K562 (cell line): ENCODE results near the gene CNGA3. TPM values are rescaled to one million over a fixed set of nuclear protein-coding genes. Genes with fewer than 3 reads are reported as not detected.

Experiments used
- ATF7 ChIP-seq: fragments of 450-650 bp; IDR thresholded peaks from 2 replicates; pipeline ENCODE4 v1.7.1; 2014; ENCODE audit warnings: mild to moderate bottlenecking, moderate library complexity
- BRCA1 ChIP-seq, 2 experiments: fragments of 450-650 bp in 1 of 2; sonication (generic) in 1 of 2; formaldehyde crosslinking in 1 of 2; IDR thresholded peaks; 2 replicates each; pipeline versions ENCODE4 v1.5.0 to v1.6.1; 2017 to 2020; ENCODE audit warnings: mild to moderate bottlenecking in 1 of 2, missing genetic modification reagents in 1 of 2
- C11orf30 ChIP-seq: fragments of 450-650 bp; IDR thresholded peaks from 2 replicates; pipeline ENCODE4 v1.6.1; 2016; ENCODE audit warnings: low read depth, mild to moderate bottlenecking
- E2F8 ChIP-seq: fragments of 450-650 bp; IDR thresholded peaks from 2 replicates; pipeline ENCODE4 v1.7.1; 2018; ENCODE audit warnings: mild to moderate bottlenecking, low read depth; ENCODE audit not compliant: partially characterized antibody
- SRSF9 ChIP-seq: fragments of 200-400 bp; formaldehyde crosslinking; IDR thresholded peaks from 2 replicates; pipeline ENCODE4 v1.6.1; 2017; ENCODE audit warnings: low read depth, low read length, borderline replicate concordance
- polyA plus RNA-seq, 8 experiments: library from polyadenylated mRNA; depleted of rRNA in 4 of 8; stranded (reverse) in 5 of 8; unstranded in 3 of 8; fragments of >200 nt; fragmentation: Nextera tagmentation in 2 of 8; fragmentation: Illumina TruSeq in 1 of 8; extraction: Ambion mirVana in 2 of 8; extraction: Trizol in 1 of 8; gene quantifications; 2 replicates each; pipeline versions ENCODE4 v1.2.1 to v1.2.3, GENCODE V29; 2011 to 2014; ENCODE audit warnings: inconsistent platforms in 1 of 8, missing spikeins in 1 of 8
- total RNA-seq, 7 experiments: library from RNA; depleted of rRNA in 6 of 7; stranded (reverse); fragments of >200 nt in 6 of 7; fragmentation: Illumina TruSeq in 2 of 7; extraction: Trizol in 2 of 7; gene quantifications; 2 replicates each; pipeline versions ENCODE4 v1.2.1 to v1.2.3, GENCODE V29; 2011 to 2021; ENCODE audit warnings: low replicate concordance in 1 of 7
- TF ChIP-seq, protein P1 (sequence below): fragments of 250-450 bp; sonication (Bioruptor Pico); IDR thresholded peaks from 2 replicates; pipeline ENCODE4 v1.5.0; 2021; ENCODE audit warnings: mild to moderate bottlenecking, moderate library complexity
- TF ChIP-seq, protein P2 (sequence below): fragments of 450-650 bp; IDR thresholded peaks from 2 replicates; pipeline ENCODE4 v1.6.1; 2016; ENCODE audit warnings: missing biosample characterization, missing genetic modification characterization

Gene CNGA3
- total and polyA plus RNA-seq, 9 of the 15 experiments (the other 6 are each of a cell fraction or from before 2014, with no cell fraction given): not detected

DNA sequence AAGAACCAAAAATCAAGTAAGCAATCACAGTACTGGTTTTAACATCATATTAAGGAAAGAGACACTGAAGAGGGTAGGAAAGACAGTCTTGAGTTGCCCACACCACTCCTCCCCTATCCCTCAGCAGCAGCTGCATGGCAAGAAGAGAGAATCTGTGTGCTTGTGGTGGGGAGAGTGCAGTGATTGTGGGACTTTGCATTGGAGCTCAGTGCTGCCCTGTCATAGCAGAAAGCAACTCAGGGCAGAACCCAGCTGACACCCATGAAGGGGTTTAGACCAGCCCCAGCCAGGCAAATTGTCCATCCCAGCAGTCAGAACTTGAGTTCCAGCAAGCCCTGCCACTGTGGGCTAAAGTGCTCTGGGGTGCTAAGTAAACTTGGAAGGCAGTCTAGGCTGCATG is 57.6 kb downstream of the CNGA3 start (continued):
- no peak for TF ChIP-seq C11orf30
- no peak for TF ChIP-seq E2F8
- TF ChIP-seq, protein P1, sequence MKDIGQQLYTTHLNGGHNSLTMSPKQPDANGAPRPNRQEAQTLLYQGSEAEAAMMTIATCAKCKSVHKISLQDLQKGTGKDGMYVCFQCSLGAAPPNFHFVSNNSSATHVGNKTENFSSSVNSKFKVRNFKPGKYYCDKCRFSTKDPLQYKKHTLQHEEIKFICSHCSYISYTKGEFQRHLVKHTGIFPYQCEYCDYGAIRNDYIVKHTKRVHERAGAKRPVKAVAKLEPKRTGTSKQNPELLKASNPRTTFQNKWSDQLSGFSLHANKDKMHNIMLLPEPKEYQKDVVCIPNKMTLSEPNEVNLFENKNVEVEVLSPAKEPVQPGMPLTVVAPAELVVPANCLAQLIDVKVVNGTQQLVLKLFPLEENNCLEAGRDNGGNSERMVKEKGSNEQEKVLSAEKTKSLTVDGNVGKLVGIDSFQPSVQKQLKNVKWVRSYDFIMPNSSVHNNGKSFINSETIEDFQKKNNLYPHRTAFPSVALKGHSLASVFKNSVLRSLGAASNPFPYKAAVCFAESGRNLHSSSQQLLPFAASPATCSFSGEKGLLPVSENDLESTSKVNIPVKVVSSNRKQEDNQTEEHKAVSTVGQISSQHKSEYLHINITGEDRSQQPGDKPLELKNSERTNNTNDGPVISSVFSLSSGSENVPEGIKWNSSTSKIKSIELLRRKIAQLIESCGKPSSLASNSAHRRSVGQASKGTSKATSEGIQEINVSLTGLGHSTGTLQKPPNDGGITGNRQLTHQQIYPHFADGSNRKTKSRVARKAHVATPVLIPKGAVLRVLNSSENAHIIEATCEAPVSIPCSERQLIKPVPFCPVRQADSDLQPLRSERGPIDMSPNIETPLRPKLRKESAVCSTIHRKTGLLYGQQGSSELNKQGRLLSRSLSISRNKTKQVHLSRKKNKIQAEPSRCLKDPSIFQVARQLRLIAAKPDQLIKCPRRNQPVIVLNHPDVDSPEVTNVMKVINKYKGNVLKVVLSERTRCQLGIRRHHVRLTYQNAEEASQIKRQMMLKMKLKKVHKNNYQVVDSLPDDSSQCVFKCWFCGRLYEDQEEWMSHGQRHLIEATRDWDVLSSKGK (CRISPR knock-in tag): no peak
- TF ChIP-seq, protein P2, sequence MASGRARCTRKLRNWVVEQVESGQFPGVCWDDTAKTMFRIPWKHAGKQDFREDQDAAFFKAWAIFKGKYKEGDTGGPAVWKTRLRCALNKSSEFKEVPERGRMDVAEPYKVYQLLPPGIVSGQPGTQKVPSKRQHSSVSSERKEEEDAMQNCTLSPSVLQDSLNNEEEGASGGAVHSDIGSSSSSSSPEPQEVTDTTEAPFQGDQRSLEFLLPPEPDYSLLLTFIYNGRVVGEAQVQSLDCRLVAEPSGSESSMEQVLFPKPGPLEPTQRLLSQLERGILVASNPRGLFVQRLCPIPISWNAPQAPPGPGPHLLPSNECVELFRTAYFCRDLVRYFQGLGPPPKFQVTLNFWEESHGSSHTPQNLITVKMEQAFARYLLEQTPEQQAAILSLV: no peak
- no peak for TF ChIP-seq ATF7
- TF ChIP-seq BRCA1 (IDR thresholded peaks at IDR 0.05): no peak
- TF ChIP-seq BRCA1 (CRISPR knock-in tag; IDR thresholded peaks at IDR 0.05): no peak
- TF ChIP-seq SRSF9: no peak
